Gastroesophageal sphincter (tissue), 4 donors: ENCODE data around the gene BNIP5. TPM values are rescaled to one million over a fixed set of nuclear protein-coding genes. Genes with fewer than 3 reads are reported as not detected.

Experiments used
- ATAC-seq: fragments of 150-250 bp; one replicate; pipeline ENCODE4 v1.9.1; 2016; ENCODE audit warnings: mild to moderate bottlenecking, moderate library complexity
- H3K27ac ChIP-seq, 4 donors: fragments of 200-600 bp; sonication (generic) in 3 of 4; 1 replicate in 3 of 4; 2 replicates in 1 of 4; pipeline ENCODE4 v1.5.1; 2016 to 2019
- H3K27me3 ChIP-seq: fragments of 200-600 bp; sonication (generic); one replicate; pipeline ENCODE4 v1.5.1; 2019
- H3K36me3 ChIP-seq, 2 donors: fragments of 200-600 bp; sonication (generic); one replicate each; pipeline ENCODE4 v1.5.1; 2019; ENCODE audit warnings: control low read depth in 1 of 2
- H3K4me1 ChIP-seq, 3 donors: fragments of 200-600 bp; sonication (generic); 1 replicate in 2 of 3; 2 replicates in 1 of 3; pipeline ENCODE4 v1.5.1; 2016 to 2019; ENCODE audit warnings: control low read depth in 2 of 3
- H3K4me3 ChIP-seq, 2 donors: fragments of 200-600 bp; sonication (generic); one replicate each; pipeline ENCODE4 v1.5.1; 2019; ENCODE audit warnings: mild to moderate bottlenecking in 1 of 2, moderate library complexity in 1 of 2
- H3K9me3 ChIP-seq, 3 donors: fragments of 200-600 bp; sonication (generic); one replicate each; pipeline ENCODE4 v1.5.1; 2017 to 2019; ENCODE audit warnings: control low read depth in 2 of 3
- EP300 ChIP-seq: sonication (generic); formaldehyde crosslinking; IDR thresholded peaks from one replicate; pipeline ENCODE4 v1.6.1; 2017; ENCODE audit warnings: antibody characterized with exemption, mild to moderate bottlenecking
- POLR2A ChIP-seq, 2 donors: fragments of 450-650 bp; IDR thresholded peaks; one replicate each; pipeline ENCODE4 v1.6.1; 2017; ENCODE audit warnings: antibody characterized with exemption in 2 of 2, mild to moderate bottlenecking in 2 of 2, moderate library complexity in 1 of 2
- POLR2AphosphoS5 ChIP-seq: sonication (generic); formaldehyde crosslinking; IDR thresholded peaks from one replicate; pipeline ENCODE4 v1.6.1; 2017; ENCODE audit warnings: antibody characterized with exemption
- WGBS, 2 donors: methylation state at CpG; one replicate each; pipeline ENCODE4 v1.1.5; 2018; ENCODE audit warnings: low coverage in 1 of 2; 5-methylcytosine and 5-hydroxymethylcytosine counted together
- total RNA-seq, 4 donors: library from RNA; depleted of rRNA; stranded (reverse); fragments of >200 nt; gene quantifications; one replicate each; pipeline ENCODE4 v1.1.0, GENCODE V29; 2016
- TF ChIP-seq, protein P1 (sequence below), 4 experiments: fragments of 200-600 bp in 2 of 4; fragments of 450-650 bp in 2 of 4; sonication (generic) in 1 of 4; IDR thresholded peaks; one replicate each; pipeline ENCODE4 v1.5.1; 2017 to 2019; ENCODE audit warnings: antibody characterized with exemption in 4 of 4, mild to moderate bottlenecking in 2 of 4, moderate library complexity in 2 of 4

The BNIP5 gene, protein sequence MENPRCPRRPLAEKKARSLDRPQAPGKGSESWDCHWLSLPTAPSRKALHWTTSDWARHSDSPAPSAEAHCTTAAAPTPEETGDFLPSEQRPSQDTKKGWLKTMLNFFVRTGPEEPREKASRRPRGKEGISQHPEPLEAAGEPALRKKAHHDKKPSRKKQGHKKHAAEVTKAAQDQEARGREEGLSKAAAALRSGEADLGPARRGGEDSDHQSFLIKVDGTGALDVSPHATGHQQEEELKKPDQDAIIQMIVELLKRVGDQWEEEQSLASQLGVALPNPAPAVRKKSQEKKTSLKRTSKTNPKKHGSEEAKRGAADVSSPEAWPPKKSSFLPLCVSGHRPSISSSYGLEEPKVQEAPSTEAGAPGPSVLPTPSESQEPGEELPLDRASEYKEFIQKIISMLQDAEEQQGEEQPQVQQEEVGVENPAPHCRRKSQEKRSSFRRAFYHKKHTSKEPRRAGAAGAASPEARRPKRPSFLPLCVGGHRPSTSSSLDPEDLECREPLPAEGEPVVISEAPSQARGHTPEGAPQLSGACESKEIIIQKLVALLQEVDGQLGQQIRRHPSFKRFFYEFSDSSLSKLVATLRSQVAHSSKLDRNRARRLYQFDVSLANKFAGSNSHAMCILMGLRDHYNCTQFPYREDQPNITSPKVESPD
- total RNA-seq: not detected

DNA sequence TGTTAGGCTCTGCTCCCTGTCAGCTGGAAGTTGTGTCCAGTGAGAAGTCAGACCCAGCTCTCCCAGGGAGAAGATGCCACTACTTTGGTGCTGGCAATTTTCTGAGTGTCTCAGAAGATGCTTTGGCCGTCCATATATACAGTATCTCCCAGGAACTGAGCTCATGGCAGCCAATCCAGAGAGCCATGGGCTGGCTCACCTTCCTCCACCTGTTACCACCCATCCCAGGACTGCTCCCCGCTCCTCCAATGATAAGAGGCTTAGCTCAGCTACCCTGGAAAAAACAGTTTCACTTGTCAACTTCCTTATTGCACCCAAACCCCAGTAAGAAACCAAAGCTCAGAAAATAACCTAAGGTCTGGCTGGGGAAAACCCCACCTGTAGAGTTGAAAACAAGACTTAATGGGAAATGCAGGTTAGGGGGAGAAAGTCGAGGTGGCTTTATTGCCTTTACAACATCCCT, at the start of gene BNIP5:
TSS of gene BNIP5 (minus strand) at position 110 of the 463 bp plus-strand sequence. CDS start 6,198 bp downstream, outside the sequence.
- no peak for TF ChIP-seq EP300
- H3K4me3 ChIP-seq: no peak within 1 kb of the TSS
- H3K4me1 ChIP-seq: peaks cover 0 to 12% (median 0%) of the 10 kb centered on the region in 3 donors
- no peaks in the 10 kb centered on the region for H3K9me3 ChIP-seq
- ATAC-seq: no peak
- H3K27ac ChIP-seq: no peak within 1 kb of the TSS
- WGBS, 2 donors: 60 to 91% methylated on average over 1 to 2 of the region's 3 CpGs
- peaks cover 49% of the 10 kb centered on the region for H3K27me3 ChIP-seq
- no peaks in the 10 kb centered on the region for H3K36me3 ChIP-seq

GRCh38 chr6:36384095-36384494, 47.4 kb upstream of the BNIP5 start:
- no peak overlapping the region for H3K27ac ChIP-seq
- H3K4me1 ChIP-seq: peaks cover 0 to 27% (median 2%) of the 10 kb centered on the region in 3 donors
- H3K4me3 ChIP-seq: no peak overlapping the region
- WGBS, 2 donors: no CpG with 5 or more reads among the region's 2 CpGs
- TF ChIP-seq POLR2A (IDR thresholded peaks at IDR 0.05) (no peak), POLR2AphosphoS5 (no peak), EP300 (no peak)
- TF ChIP-seq, protein P1, sequence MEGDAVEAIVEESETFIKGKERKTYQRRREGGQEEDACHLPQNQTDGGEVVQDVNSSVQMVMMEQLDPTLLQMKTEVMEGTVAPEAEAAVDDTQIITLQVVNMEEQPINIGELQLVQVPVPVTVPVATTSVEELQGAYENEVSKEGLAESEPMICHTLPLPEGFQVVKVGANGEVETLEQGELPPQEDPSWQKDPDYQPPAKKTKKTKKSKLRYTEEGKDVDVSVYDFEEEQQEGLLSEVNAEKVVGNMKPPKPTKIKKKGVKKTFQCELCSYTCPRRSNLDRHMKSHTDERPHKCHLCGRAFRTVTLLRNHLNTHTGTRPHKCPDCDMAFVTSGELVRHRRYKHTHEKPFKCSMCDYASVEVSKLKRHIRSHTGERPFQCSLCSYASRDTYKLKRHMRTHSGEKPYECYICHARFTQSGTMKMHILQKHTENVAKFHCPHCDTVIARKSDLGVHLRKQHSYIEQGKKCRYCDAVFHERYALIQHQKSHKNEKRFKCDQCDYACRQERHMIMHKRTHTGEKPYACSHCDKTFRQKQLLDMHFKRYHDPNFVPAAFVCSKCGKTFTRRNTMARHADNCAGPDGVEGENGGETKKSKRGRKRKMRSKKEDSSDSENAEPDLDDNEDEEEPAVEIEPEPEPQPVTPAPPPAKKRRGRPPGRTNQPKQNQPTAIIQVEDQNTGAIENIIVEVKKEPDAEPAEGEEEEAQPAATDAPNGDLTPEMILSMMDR (IDR thresholded peaks at IDR 0.05): no peak
- ATAC-seq: no peak
- H3K36me3 ChIP-seq: no peaks in the 10 kb centered on the region
- H3K9me3 ChIP-seq: no peaks in the 10 kb centered on the region
- no peaks in the 10 kb centered on the region for H3K27me3 ChIP-seq

GRCh38 chr6:36383606-36384005, 46.9 kb upstream of the BNIP5 start:
- Histone ChIP-seq H3K9me3 (no peaks in the 10 kb centered on the region), H3K4me1 (peaks cover 0 to 27% (median 2%) of the 10 kb centered on the region in 3 donors), H3K27me3 (no peaks in the 10 kb centered on the region), H3K4me3 (no peak overlapping the region), H3K27ac (no peak overlapping the region), H3K36me3 (no peaks in the 10 kb centered on the region)
- 86 to 93% methylated on average over 1 of the region's 2 CpGs for WGBS, 2 donors
- no peak for ATAC-seq
- TF ChIP-seq POLR2A (IDR thresholded peaks at IDR 0.05) (no peak), POLR2AphosphoS5 (no peak), EP300 (no peak)
- TF ChIP-seq, protein P1 (IDR thresholded peaks at IDR 0.05): no peak

- TF ChIP-seq POLR2AphosphoS5 (no peak), EP300 (no peak)
- TF ChIP-seq, protein P1 (IDR thresholded peaks at IDR 0.05): no peak
- peaks cover 0 to 22% (median 2%) of the 10 kb centered on the region in 3 donors for H3K4me1 ChIP-seq
- no peaks in the 10 kb centered on the region for H3K9me3 ChIP-seq
- no peak for ATAC-seq
- no peak overlapping the region for H3K4me3 ChIP-seq
- no peaks in the 10 kb centered on the region for H3K27me3 ChIP-seq
- H3K27ac ChIP-seq: no peak overlapping the region
- no peaks in the 10 kb centered on the region for H3K36me3 ChIP-seq
- 60 to 67% methylated on average over 1 to 3 of the region's 4 CpGs for WGBS, 2 donors
Measured at GRCh38 chr6:36382976-36383375, 46.3 kb upstream of the BNIP5 start.

DNA sequence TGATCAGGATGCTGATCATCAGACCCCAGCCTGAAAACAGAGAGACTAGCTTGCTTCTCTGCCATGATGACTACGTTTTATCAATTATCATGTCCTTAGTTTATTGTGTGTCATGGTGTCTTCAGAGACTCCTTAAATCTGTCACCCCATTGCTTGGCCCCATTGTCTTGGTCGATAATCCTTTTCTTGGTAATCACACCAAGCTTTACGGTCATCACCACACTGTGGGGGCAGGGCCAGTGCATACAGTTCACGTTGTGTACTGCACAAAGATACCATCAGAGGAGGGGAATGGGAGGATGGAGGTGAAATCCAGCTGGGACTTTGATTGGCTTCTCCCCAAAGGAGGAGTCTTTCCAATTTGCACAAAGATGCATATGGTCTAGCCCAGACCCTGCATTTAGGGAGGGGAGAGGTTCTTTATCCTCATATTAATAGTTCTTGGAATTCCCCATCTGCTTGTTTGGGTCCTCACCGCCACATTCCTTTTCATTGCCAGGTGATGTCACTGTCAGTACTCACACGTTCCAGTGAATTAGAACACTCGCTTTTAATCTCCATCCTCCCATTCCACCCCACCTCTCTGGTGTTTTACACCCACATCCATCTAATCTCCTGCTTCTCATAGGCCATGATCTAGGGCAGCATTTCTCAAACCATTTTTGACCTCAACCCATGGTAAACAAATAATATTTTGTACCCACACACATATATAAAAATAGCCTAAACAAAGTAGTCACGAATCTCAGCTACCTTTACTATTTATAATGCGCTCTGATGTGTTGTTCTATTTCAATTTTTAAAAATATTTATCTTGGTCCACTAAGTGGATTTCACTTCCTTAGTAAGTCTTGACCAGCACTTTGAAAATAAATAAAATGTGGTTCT, 45.1 kb upstream of the BNIP5 start:
- Histone ChIP-seq H3K27ac (no peak overlapping the region), H3K27me3 (no peaks in the 10 kb centered on the region), H3K36me3 (no peaks in the 10 kb centered on the region), H3K4me3 (no peak overlapping the region), H3K4me1 (peaks cover 0 to 10% (median 2%) of the 10 kb centered on the region in 3 donors), H3K9me3 (no peaks in the 10 kb centered on the region)
- no peak for ATAC-seq
- no peak for TF ChIP-seq EP300
- TF ChIP-seq, protein P1 (IDR thresholded peaks at IDR 0.05): no peak
- no peak for TF ChIP-seq POLR2AphosphoS5
- no peak for TF ChIP-seq POLR2A (IDR thresholded peaks at IDR 0.05)
- WGBS, 2 donors: 66 to 100% methylated on average over 2 to 8 of the region's 9 CpGs
